Thyroid gland (tissue), 4 donors: ENCODE results near the gene PITPNC1.

Source experiments
- CTCF ChIP-seq, 6 experiments: fragments of 200-600 bp in 3 of 6; fragments of 450-650 bp in 3 of 6; sonication (generic) in 3 of 6; IDR thresholded peaks; one replicate each; pipeline ENCODE4 v1.5.1; 2016 to 2019; ENCODE audit warnings: antibody characterized with exemption in 6 of 6, mild to moderate bottlenecking in 2 of 6, inconsistent platforms in 1 of 6, moderate library complexity in 1 of 6
- POLR2A ChIP-seq, 2 donors: fragments of 450-650 bp; IDR thresholded peaks; one replicate each; pipeline ENCODE4 v1.6.1; 2017; ENCODE audit warnings: antibody characterized with exemption in 2 of 2, mild to moderate bottlenecking in 2 of 2, moderate library complexity in 1 of 2

DNA sequence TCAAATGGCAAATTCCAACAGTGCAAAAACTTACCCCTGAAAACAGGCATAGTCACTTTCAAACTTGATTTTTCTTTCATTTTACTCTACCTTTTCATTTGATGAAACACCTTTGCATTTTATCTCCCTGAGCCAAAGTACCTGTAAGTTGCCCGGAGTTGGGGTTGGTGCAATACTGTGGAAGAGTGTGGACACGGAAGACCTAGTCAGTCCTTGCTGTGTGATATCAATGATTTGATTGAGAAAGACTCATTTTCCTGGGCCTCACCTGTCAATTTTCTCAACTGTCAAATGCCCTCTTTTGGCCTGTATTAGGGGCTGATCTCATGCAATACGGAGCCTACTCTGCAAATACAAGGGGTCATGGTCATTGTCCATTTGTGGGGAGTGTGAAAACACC lies 22.6 kb downstream of the PITPNC1 start:
- no peak for TF ChIP-seq CTCF (IDR thresholded peaks at IDR 0.05)
- TF ChIP-seq POLR2A (IDR thresholded peaks at IDR 0.05) = no peak
